GM03348 (cell line): ENCODE results near the gene MAP3K4.

Experiments used
- DNase-seq: peaks from one replicate; pipeline ENCODE4 v3.0.0; 2012; ENCODE audit warnings: low spot score

Gene MAP3K4

DNA sequence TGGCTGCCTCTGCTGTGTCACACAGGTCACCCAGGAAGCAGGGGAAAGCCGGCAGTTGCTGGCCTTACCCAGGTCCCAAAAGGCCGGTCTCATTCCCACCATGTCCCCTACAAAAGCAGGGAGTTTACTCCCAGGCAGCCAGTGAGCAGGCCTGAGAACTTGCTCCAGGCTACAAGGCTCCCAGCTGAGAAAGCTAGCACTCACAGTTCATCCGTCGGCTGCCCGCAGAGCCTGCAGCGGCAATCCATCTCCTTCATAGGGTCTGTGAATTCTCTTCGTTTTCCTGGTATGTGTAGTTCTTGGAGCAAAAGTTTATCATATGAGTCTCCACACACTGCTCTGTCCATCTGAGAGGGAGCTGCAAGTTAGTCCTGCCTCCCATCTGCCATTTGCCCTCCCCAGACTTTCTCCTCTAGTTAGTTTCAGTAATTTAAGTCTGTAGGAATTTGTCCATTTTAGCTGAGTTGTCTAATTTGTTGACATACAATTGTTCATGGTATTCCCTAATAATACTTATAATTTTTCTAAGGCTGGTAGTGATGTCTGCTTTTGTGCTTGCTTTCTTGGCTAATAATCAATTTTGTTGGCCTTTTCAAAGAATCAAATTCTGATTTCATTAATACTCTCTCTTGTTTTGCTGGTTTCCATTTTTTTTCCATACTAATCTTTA lies 135.6 kb downstream of the MAP3K4 start:
- DNase-seq = no peak

DNA sequence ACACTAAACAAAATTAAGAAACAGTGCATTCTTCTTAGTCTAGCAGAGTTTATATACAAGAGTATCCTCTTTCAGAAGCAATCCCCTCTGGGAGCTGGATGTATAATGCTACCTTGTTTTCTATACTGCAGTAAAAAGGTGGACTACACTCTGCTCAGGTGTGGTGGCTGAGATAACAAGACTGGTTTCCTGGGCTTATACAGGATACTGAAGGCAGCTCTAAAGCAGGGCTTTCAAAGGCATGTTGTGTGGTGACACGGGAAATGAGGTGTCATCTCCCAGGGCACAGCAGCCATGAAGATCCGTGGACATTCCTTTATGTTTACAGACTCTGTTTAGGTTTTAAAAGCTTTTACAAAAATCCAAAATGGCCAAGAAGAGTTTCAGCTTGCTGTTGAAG lies 136.7 kb downstream of the MAP3K4 start:
- DNase-seq = no peak

DNA sequence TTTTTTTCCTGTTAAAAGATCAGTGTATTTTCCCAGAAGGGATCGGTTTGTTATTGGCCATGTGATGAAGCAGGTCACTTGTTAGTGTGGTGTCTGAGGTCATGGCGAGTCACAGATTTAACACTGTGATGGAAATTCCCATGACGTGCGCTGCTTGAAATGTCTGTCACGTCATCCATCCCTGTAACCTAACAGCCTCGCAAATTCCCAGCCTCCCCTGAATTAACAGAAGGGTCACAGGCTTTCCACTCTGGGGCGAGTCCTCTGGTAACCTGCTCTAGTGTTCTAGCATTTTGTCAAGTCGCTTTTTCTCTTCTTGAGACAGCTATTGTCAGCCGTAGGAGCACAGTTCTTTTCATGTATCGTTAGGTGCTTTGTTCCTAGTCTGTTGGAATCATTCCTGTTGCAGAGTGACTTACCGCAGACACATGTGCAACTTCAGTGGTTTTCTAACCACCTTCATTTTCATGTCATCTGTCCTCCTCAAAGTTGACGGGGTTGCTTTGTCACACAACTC lies 137.2 kb downstream of the MAP3K4 start:
- no peak for DNase-seq

DNA sequence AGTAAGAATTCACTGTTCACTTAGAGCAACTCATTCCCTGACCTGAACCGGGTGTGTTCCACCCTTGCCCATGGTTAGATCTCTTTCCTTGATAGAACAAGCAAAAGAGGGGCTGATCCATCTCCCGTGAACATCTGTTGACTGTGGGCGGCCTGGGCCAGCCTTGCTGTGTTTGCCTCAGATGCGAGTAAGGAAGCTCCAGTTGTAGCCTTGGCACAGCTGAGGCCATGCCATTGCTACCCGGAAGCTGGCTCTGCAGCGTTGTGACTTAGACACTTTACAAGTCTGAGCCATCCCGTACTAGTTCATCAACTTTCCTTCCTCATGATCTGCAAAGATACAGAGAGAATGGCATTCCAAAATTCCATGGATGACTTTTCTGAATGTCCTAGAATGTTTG lies 139.0 kb downstream of the MAP3K4 start:
- no peak for DNase-seq

DNA sequence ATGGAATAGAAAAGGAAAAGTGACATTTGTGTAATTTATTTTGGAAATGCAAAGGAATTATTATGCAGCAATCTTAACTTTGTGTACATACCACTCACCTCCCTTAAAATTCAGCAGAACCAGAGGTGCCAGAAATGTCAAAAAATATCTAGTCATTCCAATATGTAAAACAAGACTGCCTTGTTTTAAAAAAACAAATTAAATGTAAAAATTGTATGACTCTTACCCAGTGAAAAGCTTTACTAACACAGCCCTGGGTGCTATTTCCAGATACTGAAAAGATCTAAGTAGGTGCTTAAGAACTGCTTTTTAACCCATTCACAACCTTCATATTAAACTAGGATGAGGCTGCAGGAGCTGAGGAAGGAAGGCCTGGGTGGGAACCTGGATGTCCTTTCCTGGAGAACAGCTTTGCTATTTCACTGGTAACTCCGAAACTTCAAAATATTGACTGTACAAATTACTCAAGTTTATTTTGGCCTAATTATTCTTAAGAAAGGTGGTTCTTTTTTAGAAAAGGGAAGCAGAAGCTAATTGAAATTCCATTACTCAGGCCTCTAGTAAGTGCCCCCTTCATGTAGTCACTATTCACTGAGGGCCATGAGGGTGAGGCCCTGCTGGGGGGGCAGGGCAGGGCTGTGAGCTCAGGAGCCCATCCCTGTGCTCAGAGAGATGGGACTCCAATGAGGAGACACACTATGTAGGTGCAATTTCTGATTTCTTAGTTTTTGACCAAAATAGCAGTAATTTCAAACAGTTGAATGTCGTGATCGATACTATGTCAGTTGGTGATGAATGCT lies 139.6 kb downstream of the MAP3K4 start:
- DNase-seq = no peak

DNA sequence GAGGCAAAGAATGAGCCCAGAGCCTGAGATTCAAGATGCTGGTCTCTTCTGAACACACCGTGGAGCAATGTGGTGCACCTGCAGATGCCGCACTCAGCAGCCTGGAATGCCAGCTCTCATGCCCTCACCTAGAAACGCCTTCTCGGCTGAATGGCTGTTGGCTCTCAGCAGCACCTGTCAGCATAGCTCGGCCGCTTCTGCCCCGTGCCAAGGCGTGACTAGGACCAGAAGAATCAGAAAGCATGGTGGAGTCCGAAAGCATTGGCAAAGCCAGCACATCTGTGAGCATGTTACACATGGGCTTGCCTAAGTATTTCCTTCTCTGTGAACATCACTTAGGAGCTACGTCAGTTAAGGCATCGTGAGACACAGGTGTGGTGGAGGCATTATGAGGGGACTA lies 140.8 kb downstream of the MAP3K4 start:
- DNase-seq = no peak

DNA sequence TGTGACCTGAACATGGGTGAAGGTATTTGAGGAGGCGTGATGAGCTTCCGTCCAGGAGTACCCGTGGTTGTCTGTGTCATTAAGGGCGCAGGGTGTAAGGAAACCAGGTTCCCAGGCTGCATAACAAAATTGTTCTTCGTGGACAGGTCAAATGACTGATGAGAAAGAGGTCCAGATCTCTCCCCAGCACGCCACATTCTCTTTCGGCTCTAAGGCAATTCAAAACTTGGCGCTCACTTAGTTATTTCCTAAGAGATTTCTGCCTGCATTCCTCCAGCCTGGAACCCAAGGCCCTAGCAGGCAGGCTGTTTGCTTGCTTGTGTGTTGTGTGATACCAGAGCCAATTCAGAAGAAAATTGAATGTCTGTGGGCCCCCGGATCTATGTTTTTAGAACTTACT lies 142.4 kb downstream of the MAP3K4 start:
- no peak for DNase-seq

DNA sequence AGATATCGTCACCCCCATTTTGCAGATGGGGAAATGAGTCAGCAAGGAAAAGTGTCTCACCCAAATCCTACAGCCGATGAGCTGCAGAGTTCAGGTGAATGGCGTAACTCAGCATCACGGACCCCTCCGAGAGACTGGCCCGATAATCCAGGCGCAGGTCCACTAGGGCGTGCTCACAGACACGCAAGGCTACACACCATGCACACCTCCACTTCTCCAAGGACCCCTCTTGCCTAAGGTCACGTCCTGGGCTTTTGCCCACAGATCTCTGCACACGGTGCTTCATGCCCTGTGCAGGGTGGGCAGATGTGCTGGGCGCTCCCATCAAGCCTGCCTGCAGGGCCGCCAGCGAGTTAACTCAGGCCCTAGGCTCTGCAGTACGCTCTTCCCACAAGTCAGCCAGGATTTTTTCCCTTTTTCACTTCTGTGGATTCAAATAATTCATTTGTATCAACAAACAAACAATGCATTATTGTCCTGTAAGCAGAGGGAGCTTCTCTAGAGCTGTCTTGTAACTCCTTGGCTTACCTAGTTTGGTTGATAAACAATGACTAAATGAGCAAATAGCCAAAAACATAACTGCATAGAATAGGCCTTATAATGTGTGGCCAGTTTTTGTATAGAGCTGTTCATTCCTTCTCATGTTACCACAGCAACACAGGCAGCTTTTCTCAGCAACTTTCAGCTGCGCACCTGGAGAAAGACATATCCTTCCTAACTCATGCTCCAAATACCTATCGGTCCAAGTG lies 143.2 kb downstream of the MAP3K4 start:
- no peak for DNase-seq

DNA sequence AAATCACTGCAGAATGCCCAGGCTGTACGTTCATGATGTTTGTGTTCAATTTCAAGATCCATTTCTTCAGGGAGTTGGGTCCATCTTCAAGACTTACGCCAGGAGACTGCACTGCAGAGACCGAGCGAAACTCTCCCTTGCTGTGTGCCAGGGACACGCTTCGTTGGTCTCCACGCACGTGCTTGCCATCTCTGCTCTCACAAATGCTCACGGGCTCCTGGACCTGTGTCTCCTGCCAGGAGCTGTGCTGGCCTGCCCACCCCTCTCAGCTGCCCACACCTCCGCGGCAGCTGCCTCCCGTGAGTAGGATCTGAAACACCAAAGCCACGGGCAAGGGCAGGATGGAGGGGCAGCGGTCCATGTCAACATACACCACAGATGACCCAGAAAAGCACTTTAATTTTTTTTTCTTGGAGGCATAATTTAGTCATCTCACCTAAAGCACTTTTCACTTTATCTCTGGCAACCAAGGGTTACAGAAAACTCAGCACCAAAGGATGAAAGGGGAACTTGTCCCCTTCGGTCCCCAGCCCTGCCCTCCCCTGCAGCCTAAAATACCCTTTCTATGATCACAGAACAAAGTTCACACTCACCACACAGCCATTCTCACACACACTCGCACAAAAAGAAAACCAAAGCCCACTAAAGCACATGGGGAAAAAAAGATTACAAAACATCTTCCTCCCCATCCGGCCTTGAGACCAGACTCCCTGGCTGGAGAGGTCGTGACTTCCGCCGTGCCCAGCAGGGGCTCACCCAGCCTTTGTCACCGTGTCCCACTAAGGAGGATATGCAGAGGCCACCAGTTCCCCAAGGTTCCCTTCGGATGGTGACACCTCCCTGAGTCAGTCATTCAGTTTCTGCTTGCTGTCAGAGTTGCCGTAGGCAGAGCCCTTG lies 144.4 kb downstream of the MAP3K4 start:
- no peak for DNase-seq

DNA sequence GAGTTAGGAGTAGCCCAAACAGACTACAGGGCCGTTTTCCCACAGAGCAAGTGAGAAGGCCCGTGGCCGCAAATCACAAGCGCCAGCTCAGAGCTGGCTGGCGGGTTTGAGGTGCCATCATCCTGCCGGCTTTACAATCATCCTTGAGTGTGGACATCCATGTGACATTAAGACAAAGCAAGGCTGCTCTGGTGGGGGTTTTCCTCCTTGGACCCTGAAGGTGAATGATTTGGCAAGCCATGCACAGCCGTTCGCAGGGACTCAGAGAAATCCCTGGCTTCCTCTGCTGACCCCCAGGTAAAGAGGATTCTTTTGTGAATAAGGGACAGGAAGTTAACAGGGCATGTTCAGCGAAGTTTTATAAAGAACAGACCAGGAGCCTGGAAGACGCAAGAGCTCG lies 145.1 kb downstream of the MAP3K4 start:
- no peak for DNase-seq

DNA sequence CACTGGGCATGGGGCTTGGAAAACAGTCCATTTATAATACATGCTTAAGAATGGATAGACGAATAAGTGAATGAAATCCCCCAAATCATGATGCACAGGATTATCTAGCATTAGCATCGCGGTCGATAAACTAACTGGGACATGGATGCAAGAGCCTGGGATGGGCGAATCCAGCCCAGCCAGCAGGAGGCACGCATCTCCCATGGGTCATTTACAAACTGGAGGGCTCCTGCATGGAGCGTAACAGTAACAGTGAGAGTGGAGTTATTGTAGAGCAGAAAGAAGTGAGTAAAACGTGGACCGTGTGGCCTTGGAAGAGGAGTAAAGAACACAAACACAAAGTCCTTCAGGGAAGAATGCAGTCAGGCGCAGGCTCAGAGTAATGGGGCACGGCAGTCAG lies 145.8 kb downstream of the MAP3K4 start:
- DNase-seq = no peak

DNA sequence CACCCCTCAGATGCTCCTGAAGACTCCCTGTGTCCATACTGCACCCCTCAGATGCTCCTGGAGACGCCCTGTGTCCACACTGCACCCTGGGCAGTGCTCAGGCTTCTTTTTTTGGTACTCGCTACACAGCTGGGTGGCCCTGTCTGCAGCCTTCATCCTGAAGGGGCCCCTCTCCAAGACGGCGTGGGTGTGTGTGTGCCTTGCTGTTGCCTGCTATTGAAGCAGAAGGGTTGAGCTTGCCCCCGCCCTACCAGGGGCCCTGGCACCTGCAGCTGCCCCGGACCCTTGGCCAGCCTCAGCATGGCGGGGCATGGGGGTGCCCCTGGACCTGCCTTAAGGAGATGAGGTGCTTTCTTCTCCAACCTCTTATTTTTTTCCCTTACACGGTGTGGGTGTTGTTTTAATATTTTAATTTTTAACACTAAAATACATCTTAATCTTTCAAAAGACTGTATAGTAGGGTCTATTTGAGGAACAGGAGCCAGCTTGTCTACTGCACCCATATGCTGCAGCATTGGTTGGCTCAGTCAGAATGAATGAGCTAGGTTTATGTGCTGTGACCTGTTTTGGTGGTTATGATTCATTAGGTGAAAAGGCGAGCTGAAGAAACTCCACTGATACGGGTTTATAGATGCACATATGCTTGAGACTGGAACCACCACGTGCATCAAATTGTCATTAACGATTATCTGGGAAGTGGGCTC lies 146.4 kb downstream of the MAP3K4 start:
- DNase-seq = no peak

DNA sequence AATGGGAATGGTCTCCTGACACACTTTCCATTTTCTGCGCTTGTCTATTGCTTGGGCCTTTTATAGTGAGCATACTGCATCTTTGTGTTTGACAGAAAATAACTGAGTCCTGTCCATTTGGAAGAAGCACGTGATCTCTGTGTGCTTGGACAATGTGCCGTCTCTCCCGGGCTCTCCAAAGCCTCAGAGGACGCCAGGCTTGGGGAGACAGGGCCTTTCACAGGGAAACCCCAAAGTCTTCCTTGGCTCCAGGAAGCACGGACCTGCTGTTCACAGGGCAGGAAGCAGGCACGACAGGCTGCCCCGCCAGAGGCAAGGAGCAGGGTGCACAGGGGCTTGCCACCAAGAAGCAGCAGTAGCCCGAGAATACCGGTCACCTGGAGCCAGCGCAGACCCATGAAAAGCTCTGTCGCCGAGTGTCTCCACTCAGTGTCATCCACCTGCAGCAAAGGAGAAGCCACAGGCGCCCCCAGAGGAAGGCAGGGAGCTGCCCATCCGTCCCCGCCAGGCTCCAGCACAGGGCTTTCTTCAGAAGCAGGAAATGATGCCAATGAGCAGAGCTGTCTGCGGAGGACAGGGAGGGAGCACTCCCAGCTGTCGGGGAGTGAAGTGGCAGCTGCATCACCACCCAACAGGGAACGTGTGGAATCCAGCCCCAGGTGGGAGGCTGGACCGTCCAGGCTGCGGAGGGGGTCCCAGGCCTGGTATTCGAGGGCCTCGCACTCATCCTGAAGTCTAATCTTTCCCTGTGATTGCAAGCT lies 147.2 kb downstream of the MAP3K4 start:
- DNase-seq = no peak

DNA sequence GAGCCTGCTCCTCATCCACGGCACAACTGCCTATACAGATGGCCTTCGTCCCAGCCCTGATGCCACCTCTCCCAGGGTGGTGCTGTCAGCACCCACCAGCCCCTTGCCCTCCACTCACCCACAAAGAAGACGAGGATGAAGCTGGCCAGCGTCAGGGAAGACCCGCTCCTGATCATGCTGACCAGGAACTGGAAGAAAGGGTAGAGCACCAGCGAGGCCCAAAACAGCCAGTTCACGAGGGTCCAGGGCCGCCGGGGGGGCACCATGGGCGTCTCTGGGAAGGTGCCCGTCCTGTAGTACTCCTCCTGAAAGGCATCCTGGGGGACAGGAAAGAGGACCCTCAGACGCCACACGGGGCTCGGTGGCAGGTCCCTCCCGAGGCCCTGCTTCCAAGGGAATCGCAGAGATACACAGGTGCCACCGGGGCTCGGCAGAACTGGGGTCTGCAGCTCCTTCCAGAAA lies 147.8 kb downstream of the MAP3K4 start:
- DNase-seq = no peak

DNA sequence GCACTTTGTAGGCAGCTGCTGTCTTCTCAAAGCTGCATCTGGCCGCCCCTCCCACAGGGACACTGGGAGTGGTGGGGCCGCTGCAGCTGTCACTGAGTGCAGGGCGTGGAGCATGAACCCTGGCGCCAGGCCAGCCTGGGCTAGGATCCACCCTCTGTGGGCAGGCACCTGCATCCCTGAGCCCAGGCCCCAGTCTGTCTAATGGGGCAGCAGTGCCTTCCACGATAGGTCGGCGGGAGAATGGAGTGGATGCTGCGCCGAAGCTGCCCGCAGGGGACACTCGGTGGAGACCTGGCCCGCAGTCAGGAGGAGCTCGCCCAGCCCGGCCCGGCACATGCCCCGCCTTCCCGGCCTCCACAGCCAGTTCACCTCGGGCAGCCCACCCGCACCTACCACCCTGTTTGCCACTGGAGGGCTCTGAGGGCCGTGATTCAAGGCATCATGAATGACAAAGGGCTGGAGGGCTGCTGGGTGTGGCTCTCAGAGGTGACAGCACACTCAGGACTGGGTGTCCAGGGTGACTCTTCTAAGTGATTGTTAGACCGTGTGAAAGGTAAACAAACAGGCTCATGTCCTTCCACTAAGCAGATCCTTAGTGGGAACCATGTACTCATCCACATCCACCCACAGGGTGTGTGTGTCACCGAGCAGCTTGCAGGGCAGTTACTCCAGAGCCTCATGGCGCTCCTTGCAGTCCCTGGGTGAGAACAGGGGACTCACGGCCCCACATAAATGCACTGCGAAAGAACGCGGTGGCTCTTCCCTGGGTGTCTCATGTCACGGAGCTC lies 148.4 kb downstream of the MAP3K4 start:
- DNase-seq = no peak

DNA sequence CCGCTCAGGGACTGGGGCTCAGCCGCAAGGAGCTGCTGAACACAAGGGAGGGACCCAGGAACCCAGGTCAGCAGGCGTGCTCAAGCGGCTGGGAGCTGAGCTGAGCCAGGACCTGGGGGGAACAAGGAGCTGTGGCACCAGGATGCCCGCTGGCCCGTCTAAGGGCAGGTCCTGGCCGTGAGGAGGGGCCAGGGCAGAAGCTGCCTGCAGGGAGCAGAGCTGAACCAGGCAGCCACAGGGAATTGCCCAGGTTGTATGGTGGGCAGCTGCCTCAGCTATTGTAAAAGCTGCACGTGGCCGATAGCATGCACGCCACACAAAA lies 148.9 kb downstream of the MAP3K4 start:
- no peak for DNase-seq

DNA sequence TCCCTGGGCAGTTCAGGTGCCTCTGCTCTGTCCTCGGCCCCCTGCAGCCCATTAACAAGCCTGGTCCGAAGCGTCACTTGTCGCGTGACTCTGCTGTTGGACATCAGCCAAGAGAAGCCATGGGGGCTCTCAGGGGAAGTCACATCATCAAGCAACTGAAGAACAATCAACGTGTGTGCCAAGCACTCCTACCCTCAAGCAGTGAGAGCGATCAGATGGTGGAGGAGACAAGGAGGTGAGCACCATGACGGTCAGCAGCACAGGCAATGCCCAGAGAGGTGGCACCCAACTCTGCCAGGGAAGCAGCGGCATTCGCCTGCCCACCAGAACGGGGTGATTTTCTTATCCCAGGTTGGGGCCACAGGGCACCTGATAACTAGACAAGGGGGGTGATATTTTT lies 149.6 kb downstream of the MAP3K4 start:
- DNase-seq = no peak

DNA sequence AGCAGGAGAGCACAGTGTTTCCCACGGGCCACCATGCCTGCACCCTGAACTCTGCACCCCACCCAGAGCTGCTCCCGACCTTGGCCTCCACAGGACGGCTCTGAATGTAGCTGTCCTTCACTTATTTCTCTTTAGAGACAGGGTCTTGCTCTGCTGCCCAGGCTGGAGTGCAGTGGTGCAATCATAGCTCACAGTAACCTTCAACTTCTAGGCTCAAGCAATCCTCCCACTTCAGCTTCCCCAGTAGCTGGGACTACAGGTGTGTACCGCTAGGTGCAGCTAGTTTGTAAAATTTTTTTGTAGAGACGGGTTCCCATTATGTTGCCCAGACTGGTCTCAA lies 151.4 kb downstream of the MAP3K4 start:
- no peak for DNase-seq

DNA sequence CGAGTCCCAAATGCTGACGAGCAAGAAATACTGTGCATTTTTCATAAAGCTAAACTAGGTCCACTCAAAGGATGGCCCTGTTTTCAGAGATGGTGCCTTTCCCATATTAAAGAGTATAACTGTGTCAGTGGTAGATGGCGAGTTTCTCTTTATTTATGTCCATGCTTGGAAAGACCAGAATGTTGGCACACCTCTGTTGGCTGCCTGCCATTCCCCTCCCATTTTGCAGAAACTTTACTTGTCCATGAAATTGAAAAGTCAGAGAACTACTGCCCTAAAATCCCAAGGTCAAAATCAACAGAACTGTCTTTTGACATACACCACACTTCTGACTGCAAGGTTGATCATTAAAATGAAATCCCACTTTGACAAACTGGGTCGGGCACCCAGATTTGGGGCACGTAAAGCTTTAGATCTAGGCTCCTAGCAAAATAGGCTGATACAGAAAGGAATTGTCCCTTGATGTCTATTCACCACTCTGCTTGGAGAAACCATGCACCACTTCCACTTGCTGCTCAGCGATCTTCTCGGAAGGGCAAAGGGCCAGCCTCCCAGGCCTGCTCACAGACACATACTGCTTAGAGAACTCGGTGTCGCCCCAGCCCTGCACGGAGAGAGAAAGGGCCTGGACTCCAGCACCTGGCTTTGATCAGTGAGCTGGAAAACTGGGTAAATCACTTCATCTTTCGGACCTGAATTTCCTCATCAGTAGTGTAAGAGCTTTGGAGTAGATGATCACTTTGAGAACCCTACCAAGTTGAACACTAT lies 152.3 kb downstream of the MAP3K4 start:
- no peak for DNase-seq
